Activated CD8-positive, alpha-beta memory T cell treated with anti-CD3 and anti-CD28 coated beads, Interleukin-2, amount 50 U/mL, for 4 hours (primary cell): ENCODE results near the gene BCL6B.
A peak's percentile ranks its signal among the peaks of the same experiment; 100 is the strongest.
"Not testable (repeated sequence)": the region's sequence is repeated elsewhere in the genome, so short reads cannot be mapped to it uniquely, and the experiment has no call there.

Experiments
- DNase-seq: peaks from one replicate; pipeline ENCODE4 v3.0.0-alpha.2; 2020

BCL6B gene

GRCh38 chr17:7022781-7023571 is at the start of gene BCL6B:
TSS of gene BCL6B (plus strand) at chr17:7023050. CDS start at chr17:7023672, 622 bp downstream.
- no peak for DNase-seq

GRCh38 chr17:6979440-6979839 is 43.4 kb upstream of the BCL6B start:
- DNase-seq: not testable (repeated sequence)

- DNase-seq: no peak
These were observed 41.4 kb upstream of the BCL6B start for GRCh38 chr17:6981426-6981825.

- no peak for DNase-seq
These were observed 37.6 kb upstream of the BCL6B start for GRCh38 chr17:6985266-6985665.

GRCh38 chr17:6986676-6987075 is 36.2 kb upstream of the BCL6B start:
- DNase-seq: no peak

GRCh38 chr17:6989779-6990178 is 33.1 kb upstream of the BCL6B start:
- DNase-seq: no peak

GRCh38 chr17:6993613-6994056 is 29.2 kb upstream of the BCL6B start:
- DNase-seq: not testable (repeated sequence)

GRCh38 chr17:6994118-6994598 is 28.7 kb upstream of the BCL6B start:
- DNase-seq: no peak

GRCh38 chr17:6994666-6995256 is 28.1 kb upstream of the BCL6B start:
- DNase-seq: no peak

- no peak for DNase-seq
These were observed 27.2 kb upstream of the BCL6B start, which contains the start of gene ALOX12 for GRCh38 chr17:6995500-6996255. TSS of gene ALOX12 (plus strand) at chr17:6996049. CDS start at chr17:6996118, 69 bp downstream.

- DNase-seq: no peak
These were observed 26.4 kb upstream of the BCL6B start for GRCh38 chr17:6996256-6997011.

- DNase-seq: no peak
These were observed 25.7 kb upstream of the BCL6B start for GRCh38 chr17:6997171-6997570.

- no peak for DNase-seq
These were observed 23.9 kb upstream of the BCL6B start for GRCh38 chr17:6998855-6999508.

- peak; percentile 45 for DNase-seq
These were observed 21.4 kb upstream of the BCL6B start for GRCh38 chr17:7001318-7001961.

- no peak for DNase-seq
These were observed 20.4 kb upstream of the BCL6B start for GRCh38 chr17:7002288-7003047.

GRCh38 chr17:7003745-7004144 is 19.1 kb upstream of the BCL6B start:
- DNase-seq: no peak

- no peak for DNase-seq
These were observed 18.2 kb upstream of the BCL6B start for GRCh38 chr17:7004398-7005253.

- DNase-seq: no peak
These were observed 17.1 kb upstream of the BCL6B start for GRCh38 chr17:7005716-7006115.

GRCh38 chr17:7007143-7007542 is 15.7 kb upstream of the BCL6B start:
- DNase-seq: no peak

- no peak for DNase-seq
These were observed 12.3 kb upstream of the BCL6B start for GRCh38 chr17:7010523-7010922.
